Fibroblast of lung (primary cell): ENCODE results near the gene PRKCD. TPM values are rescaled to one million over a fixed set of nuclear protein-coding genes. Genes with fewer than 3 reads are reported as not detected.

Source experiments
- DNase-seq, 2 donors: peaks; one replicate each; pipeline versions ENCODE4 v3.0.0 to v3.0.0-alpha.2; 2010; ENCODE audit warnings: low read depth in 2 of 2
- H2AFZ ChIP-seq: 2 replicates; pipeline ENCODE4 v1.5.1; 2012; ENCODE audit warnings: low read length, control low read depth, inconsistent platforms
- H3K27ac ChIP-seq: 2 replicates; pipeline ENCODE4 v1.5.1; 2011; ENCODE audit warnings: low read length, control low read depth; ENCODE audit not compliant: insufficient read depth
- H3K27me3 ChIP-seq: 2 replicates; pipeline ENCODE4 v1.5.1; 2011; ENCODE audit warnings: mild to moderate bottlenecking, low read length; ENCODE audit not compliant: control insufficient read depth, insufficient read depth
- H3K36me3 ChIP-seq: 2 replicates; pipeline ENCODE4 v1.5.1; 2011; ENCODE audit warnings: low read length; ENCODE audit not compliant: control insufficient read depth, insufficient read depth
- H3K4me1 ChIP-seq: 2 replicates; pipeline ENCODE4 v1.5.1; 2011; ENCODE audit warnings: low read length; ENCODE audit not compliant: control insufficient read depth, insufficient read depth; ENCODE audit errors: extremely low read depth
- H3K4me2 ChIP-seq: 2 replicates; pipeline ENCODE4 v1.5.1; 2011; ENCODE audit warnings: low read length, control low read depth; ENCODE audit not compliant: insufficient read depth; ENCODE audit errors: extremely low read depth
- H3K4me3 ChIP-seq, 4 experiments: fragments of 200-600 bp in 1 of 4; sonication (generic) in 1 of 4; replicated peaks in 1 of 4; 2 replicates each; pipeline ENCODE4 v1.5.1; 2011 to 2016; ENCODE audit warnings: low read length in 4 of 4, low read depth in 3 of 4, mild to moderate bottlenecking in 3 of 4, control low read depth in 2 of 4, inconsistent platforms in 1 of 4, mixed read lengths in 1 of 4; ENCODE audit not compliant: insufficient read depth in 1 of 4; ENCODE audit errors: control extremely low read depth in 1 of 4
- H3K79me2 ChIP-seq: 2 replicates; pipeline ENCODE4 v1.5.1; 2012; ENCODE audit warnings: mild to moderate bottlenecking, low read length, inconsistent platforms; ENCODE audit not compliant: control insufficient read depth, insufficient read depth
- H3K9ac ChIP-seq: 2 replicates; pipeline ENCODE4 v1.5.1; 2011; ENCODE audit warnings: mild to moderate bottlenecking, low read length, control low read depth; ENCODE audit not compliant: insufficient read depth
- H3K9me3 ChIP-seq: 2 replicates; pipeline ENCODE4 v1.5.1; 2012; ENCODE audit warnings: low read depth, low read length; ENCODE audit not compliant: control insufficient read depth, insufficient read depth
- H4K20me1 ChIP-seq: 2 replicates; pipeline ENCODE4 v1.5.1; 2011; ENCODE audit warnings: low read length; ENCODE audit not compliant: control insufficient read depth, insufficient read depth; ENCODE audit errors: extremely low read depth
- EZH2 ChIP-seq: IDR thresholded peaks from 2 replicates; pipeline ENCODE4 v1.5.1; 2012; ENCODE audit warnings: low read length, control low read depth, mild to moderate bottlenecking; ENCODE audit errors: missing control alignments
- polyA plus RNA-seq, 2 donors: library from polyadenylated mRNA; depleted of rRNA in 1 of 2; stranded (reverse) in 1 of 2; unstranded in 1 of 2; fragments of >200 nt; gene quantifications; 2 replicates each; pipeline ENCODE4 v1.2.1, GENCODE V29; 2011 to 2012; ENCODE audit warnings: missing spikeins in 1 of 2
- total RNA-seq: library from RNA; depleted of rRNA; stranded (reverse); fragments of >200 nt; gene quantifications from 2 replicates; pipeline ENCODE4 v1.2.1, GENCODE V29; 2014
- TF ChIP-seq, protein P1 (sequence below), 2 donors: IDR thresholded peaks in 1 of 2; conservative IDR thresholded peaks in 1 of 2; 1 replicate in 1 of 2; 2 replicates in 1 of 2; pipeline ENCODE4 v1.5.1; 2011 to 2012; ENCODE audit warnings: low read length in 2 of 2, control low read depth in 1 of 2, inconsistent platforms in 1 of 2, low read depth in 1 of 2, mild to moderate bottlenecking in 1 of 2

The PRKCD gene
- total and polyA plus RNA-seq, 2 donors (not counting 1 experiment from before 2014, with no cell fraction given): 3.8 to 21.2 TPM

DNA sequence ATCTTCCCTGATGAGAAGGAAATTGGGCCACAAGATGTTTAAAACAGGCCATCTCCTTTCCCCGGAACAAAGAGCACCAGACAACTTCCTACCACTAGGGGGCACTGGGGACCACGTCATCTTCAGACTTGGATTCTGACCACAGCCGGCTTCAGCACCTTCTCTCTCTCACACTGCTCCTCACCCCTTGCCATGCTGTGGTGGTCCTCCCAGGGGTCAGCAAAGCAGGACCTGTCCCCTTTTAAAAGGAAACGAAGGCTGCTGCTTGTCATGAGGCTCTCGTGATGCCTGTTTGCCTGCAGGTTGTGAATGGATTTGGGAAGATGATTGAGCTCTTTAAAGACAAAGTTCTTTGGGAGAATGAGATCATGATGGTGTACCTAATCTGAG lies 47.0 kb upstream of the PRKCD start:
- TF ChIP-seq EZH2: no peak
- TF ChIP-seq, protein P1, sequence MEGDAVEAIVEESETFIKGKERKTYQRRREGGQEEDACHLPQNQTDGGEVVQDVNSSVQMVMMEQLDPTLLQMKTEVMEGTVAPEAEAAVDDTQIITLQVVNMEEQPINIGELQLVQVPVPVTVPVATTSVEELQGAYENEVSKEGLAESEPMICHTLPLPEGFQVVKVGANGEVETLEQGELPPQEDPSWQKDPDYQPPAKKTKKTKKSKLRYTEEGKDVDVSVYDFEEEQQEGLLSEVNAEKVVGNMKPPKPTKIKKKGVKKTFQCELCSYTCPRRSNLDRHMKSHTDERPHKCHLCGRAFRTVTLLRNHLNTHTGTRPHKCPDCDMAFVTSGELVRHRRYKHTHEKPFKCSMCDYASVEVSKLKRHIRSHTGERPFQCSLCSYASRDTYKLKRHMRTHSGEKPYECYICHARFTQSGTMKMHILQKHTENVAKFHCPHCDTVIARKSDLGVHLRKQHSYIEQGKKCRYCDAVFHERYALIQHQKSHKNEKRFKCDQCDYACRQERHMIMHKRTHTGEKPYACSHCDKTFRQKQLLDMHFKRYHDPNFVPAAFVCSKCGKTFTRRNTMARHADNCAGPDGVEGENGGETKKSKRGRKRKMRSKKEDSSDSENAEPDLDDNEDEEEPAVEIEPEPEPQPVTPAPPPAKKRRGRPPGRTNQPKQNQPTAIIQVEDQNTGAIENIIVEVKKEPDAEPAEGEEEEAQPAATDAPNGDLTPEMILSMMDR (conservative IDR thresholded peaks at IDR 0.05 in 1 of 2, IDR thresholded peaks at IDR 0.05 in 1 of 2; ENCODE audit: low read depth in 1 of 2, low read length in 2 of 2): peak; percentile 91 to 94
- Histone ChIP-seq H4K20me1 (no peaks in the 10 kb centered on the region), H2AFZ (no peak overlapping the region), H3K4me2 (no peak overlapping the region), H3K4me3 (no peak overlapping the region), H3K36me3 (peaks cover 2% of the 10 kb centered on the region), H3K79me2 (no peaks in the 10 kb centered on the region), H3K9ac (no peak overlapping the region), H3K27ac (peak overlapping the region; percentile 19), H3K9me3 (no peaks in the 10 kb centered on the region), H3K27me3 (no peaks in the 10 kb centered on the region), H3K4me1 (peaks cover 2% of the 10 kb centered on the region)
- DNase-seq: peak; percentile 67 to 82

DNA sequence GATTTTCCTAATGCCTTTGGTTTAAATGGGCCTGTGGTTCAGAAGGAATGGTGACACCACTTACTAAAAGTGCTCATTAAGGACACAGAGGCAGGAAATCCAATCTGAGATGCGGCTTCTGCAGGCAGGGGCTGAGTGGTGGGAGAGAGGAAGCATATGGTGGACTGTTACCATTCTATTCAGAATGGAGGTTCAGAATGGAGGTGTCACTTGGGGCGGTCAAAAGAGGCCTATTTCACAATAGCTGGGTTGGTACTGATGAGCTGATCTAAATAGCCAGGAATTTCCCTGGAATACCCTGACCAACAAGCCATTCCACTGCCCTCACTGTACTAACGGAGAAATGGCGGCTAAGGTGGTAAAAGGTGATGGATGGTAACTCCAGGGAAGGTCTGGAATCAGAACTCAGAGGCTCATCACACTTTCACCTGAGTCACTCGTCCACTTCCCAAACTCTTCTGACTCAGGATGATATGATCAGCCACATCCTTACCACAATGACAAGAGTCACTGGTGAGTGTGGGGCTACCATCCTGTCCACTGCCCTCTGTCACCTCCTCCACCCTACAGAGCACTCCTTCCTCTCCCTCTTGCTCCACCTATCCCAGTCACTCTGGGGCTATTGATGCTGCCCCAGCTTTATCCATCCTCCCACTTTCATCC lies 46.5 kb upstream of the PRKCD start:
- Histone ChIP-seq H3K9ac (no peak overlapping the region), H3K4me1 (peaks cover 2% of the 10 kb centered on the region), H2AFZ (no peak overlapping the region), H4K20me1 (no peaks in the 10 kb centered on the region), H3K27ac (no peak overlapping the region), H3K9me3 (no peaks in the 10 kb centered on the region), H3K79me2 (no peaks in the 10 kb centered on the region), H3K36me3 (peaks cover 4% of the 10 kb centered on the region), H3K27me3 (no peaks in the 10 kb centered on the region), H3K4me3 (no peak overlapping the region), H3K4me2 (no peak overlapping the region)
- peak; percentile 58 for DNase-seq
- TF ChIP-seq EZH2: no peak
- TF ChIP-seq, protein P1 (conservative IDR thresholded peaks at IDR 0.05 in 1 of 2, IDR thresholded peaks at IDR 0.05 in 1 of 2; ENCODE audit: low read depth in 1 of 2, low read length in 2 of 2): no peak

DNA sequence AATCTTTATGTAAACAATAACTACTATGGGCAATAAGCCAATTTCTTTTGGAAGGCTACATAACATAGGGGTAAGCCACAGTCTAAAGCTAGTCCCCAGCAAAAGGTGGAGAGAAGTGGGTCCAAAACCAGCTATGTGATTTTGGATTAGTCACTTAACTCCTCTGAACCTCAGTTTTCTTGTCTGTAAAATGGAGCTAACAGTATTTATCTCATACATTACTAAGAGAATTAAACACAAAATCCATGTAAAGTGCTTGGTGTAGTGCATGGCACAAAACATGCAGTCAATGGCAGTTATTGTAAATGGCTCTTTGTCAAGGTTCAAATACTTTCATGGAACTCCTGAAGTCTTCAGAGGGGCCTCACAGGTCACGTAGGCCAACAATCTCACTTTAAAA lies 44.1 kb upstream of the PRKCD start:
- no peak overlapping the region for H3K27ac ChIP-seq
- no peak for TF ChIP-seq EZH2
- TF ChIP-seq, protein P1 (conservative IDR thresholded peaks at IDR 0.05 in 1 of 2, IDR thresholded peaks at IDR 0.05 in 1 of 2; ENCODE audit: low read depth in 1 of 2, low read length in 2 of 2): no peak
- H3K79me2 ChIP-seq: no peaks in the 10 kb centered on the region
- H3K36me3 ChIP-seq: peaks cover 6% of the 10 kb centered on the region
- H4K20me1 ChIP-seq: no peaks in the 10 kb centered on the region
- no peaks in the 10 kb centered on the region for H3K27me3 ChIP-seq
- no peak overlapping the region for H2AFZ ChIP-seq
- H3K9ac ChIP-seq: no peak overlapping the region
- peaks cover 2% of the 10 kb centered on the region for H3K4me1 ChIP-seq
- no peak overlapping the region for H3K4me3 ChIP-seq
- no peak overlapping the region for H3K4me2 ChIP-seq
- no peak for DNase-seq
- no peaks in the 10 kb centered on the region for H3K9me3 ChIP-seq
